Body of pancreas (tissue), 4 donors: ENCODE data around the gene CLTC.

ENCODE experiments used
- CTCF ChIP-seq, 7 experiments: fragments of 450-650 bp in 4 of 7; fragments of 200-600 bp in 3 of 7; sonication (generic) in 3 of 7; IDR thresholded peaks; one replicate each; pipeline ENCODE4 v1.5.1; 2016 to 2019; ENCODE audit warnings: antibody characterized with exemption in 7 of 7
- POLR2A ChIP-seq, 3 donors: fragments of 450-650 bp; IDR thresholded peaks; one replicate each; pipeline ENCODE4 v1.6.1; 2016; ENCODE audit warnings: antibody characterized with exemption in 3 of 3, mild to moderate bottlenecking in 2 of 3

- TF ChIP-seq CTCF (IDR thresholded peaks at IDR 0.05) (no peak), POLR2A (IDR thresholded peaks at IDR 0.05) (no peak)
Observed at GRCh38 chr17:59620064-59620359, 317 bp downstream of the CLTC start.
